H1 (cell line): Measurements from ENCODE around the gene FOXQ1.

ENCODE experiments used
- JUND ChIP-seq: IDR thresholded peaks from 2 replicates; pipeline ENCODE4 v1.6.1; 2011; ENCODE audit warnings: mild to moderate bottlenecking, improper control_type of control experiment, low read length
- NRF1 ChIP-seq: IDR thresholded peaks from 2 replicates; pipeline ENCODE4 v1.6.1; 2011; ENCODE audit warnings: mild to moderate bottlenecking, low read depth, low read length, improper control_type of control experiment
- RAD21 ChIP-seq, 2 experiments: IDR thresholded peaks in 1 of 2; conservative IDR thresholded peaks in 1 of 2; 2 replicates each; pipeline ENCODE4 v1.6.1; 2011; ENCODE audit warnings: low read depth in 2 of 2, low read length in 2 of 2, improper control_type of control experiment in 1 of 2, inconsistent platforms in 1 of 2, mild to moderate bottlenecking in 1 of 2, moderate library complexity in 1 of 2
- TF ChIP-seq, protein P1 (sequence below): IDR thresholded peaks from 2 replicates; pipeline ENCODE4 v1.6.1; 2012; ENCODE audit warnings: low read length, inconsistent platforms

DNA sequence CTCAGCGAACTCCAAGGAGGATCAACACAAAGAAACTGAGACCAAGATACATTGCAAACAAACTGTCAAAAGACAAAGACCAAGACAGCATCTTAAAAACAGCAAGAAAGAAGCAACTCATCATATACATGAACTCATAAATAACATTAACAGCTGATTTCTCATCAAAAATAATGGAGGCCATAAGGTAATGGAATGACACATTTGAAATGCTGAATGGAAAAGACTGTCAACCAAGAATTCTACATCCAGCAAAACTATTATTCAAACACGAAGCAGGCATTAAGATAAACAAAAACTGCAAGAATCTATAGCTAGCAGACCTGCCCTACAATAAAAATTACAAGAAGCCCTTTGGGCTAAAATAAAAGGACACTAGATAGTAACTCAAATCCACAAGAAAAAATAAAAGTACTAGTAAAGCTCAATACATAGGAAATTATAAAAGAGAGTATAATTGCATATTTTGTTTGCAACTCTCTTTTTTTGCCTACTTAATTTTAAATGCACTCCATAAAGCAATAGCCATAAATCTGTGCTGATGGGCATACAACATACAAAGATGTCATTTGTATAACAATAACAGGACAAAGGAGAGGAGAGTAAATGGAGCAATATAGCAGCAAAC lies 39.6 kb downstream of the FOXQ1 start:
- TF ChIP-seq RAD21 (IDR thresholded peaks at IDR 0.05 in 1 of 2, conservative IDR thresholded peaks at IDR 0.05 in 1 of 2; ENCODE audit: low read depth in 2 of 2, low read length in 2 of 2) (no peak), JUND (no peak), NRF1 (no peak)
- TF ChIP-seq, protein P1, sequence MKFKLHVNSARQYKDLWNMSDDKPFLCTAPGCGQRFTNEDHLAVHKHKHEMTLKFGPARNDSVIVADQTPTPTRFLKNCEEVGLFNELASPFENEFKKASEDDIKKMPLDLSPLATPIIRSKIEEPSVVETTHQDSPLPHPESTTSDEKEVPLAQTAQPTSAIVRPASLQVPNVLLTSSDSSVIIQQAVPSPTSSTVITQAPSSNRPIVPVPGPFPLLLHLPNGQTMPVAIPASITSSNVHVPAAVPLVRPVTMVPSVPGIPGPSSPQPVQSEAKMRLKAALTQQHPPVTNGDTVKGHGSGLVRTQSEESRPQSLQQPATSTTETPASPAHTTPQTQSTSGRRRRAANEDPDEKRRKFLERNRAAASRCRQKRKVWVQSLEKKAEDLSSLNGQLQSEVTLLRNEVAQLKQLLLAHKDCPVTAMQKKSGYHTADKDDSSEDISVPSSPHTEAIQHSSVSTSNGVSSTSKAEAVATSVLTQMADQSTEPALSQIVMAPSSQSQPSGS = no peak
